Measurements from ENCODE around the gene MYO1F. TPM values are rescaled to one million over a fixed set of nuclear protein-coding genes. Genes with fewer than 3 reads are reported as not detected.

The MYO1F gene
- total RNA-seq, 4 donors from 2014 or later: 6.6 to 70.7 (median 10.9) TPM

DNA sequence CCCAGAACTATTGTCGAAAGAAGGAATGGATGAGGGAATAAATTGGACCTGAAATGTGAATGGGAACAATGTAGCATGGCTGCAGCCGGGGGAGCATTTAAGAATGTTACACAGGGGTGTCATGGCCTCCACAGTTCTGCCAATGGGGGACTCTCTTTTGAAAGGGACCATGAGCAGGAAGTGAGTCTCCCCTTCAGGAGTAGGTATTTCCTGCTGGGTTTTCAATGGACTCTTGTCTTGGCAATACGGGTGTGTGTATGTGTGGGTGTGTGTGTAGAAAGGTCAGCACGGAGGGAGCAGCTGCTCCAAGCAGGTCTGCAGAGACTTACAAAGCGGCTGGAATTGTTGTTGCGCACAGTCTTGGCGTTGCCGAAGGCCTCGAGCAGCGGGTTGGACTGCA lies 24.4 kb downstream of the MYO1F start:
- H3K27ac ChIP-seq: no peak overlapping the region
- H3K9me3 ChIP-seq: no peaks in the 10 kb centered on the region
- no peak overlapping the region for H3K4me3 ChIP-seq
- intact Hi-C loops (cut with DNase I; ENCODE audit: low total_unique reads): no loop called here
- 66 to 76% methylated on average over 5 to 10 of the region's 10 CpGs for WGBS, 2 donors (ENCODE audit: low coverage in 1 of 2)
- in situ Hi-C loops (cut with MboI; ENCODE audit: low pct_ligation_motif_present in 1 of 4, low pct_unique_long_range_greater_than_20kb in 1 of 4, low sequenced_read_pairs in 3 of 4): no loop called here
- no peak for TF ChIP-seq EP300 (IDR thresholded peaks at IDR 0.05; ENCODE audit: low read depth)
- no peak for TF ChIP-seq POLR2AphosphoS5 (IDR thresholded peaks at IDR 0.05)
- TF ChIP-seq, protein P1, sequence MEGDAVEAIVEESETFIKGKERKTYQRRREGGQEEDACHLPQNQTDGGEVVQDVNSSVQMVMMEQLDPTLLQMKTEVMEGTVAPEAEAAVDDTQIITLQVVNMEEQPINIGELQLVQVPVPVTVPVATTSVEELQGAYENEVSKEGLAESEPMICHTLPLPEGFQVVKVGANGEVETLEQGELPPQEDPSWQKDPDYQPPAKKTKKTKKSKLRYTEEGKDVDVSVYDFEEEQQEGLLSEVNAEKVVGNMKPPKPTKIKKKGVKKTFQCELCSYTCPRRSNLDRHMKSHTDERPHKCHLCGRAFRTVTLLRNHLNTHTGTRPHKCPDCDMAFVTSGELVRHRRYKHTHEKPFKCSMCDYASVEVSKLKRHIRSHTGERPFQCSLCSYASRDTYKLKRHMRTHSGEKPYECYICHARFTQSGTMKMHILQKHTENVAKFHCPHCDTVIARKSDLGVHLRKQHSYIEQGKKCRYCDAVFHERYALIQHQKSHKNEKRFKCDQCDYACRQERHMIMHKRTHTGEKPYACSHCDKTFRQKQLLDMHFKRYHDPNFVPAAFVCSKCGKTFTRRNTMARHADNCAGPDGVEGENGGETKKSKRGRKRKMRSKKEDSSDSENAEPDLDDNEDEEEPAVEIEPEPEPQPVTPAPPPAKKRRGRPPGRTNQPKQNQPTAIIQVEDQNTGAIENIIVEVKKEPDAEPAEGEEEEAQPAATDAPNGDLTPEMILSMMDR (IDR thresholded peaks at IDR 0.05): no peak
- TF ChIP-seq POLR2A (IDR thresholded peaks at IDR 0.05): no peak
- H3K27me3 ChIP-seq: no peaks in the 10 kb centered on the region
- no peak for DNase-seq
- H3K4me1 ChIP-seq: no peaks in the 10 kb centered on the region
- H3K36me3 ChIP-seq: no peaks in the 10 kb centered on the region

DNA sequence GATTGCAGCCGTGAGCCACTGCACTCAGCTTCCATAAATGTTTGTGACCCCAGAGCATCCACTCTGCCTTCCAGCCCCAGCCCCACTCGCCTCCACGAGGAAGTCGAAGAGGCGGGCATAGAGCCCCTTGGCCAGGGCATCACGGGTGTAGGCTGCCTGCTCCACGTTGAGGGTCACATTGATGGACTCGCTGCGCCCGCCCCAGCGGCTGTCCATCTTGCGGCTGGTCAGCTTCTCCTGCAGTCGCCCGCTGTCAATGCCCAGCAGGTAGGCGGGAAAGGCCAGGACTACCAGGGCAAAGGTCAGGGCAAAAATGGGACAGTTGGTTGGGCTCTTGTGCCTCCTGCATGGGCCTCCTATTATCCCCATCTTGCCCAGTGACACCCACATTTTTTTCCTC lies 27.2 kb downstream of the MYO1F start:
- Histone ChIP-seq H3K4me1 (no peaks in the 10 kb centered on the region), H3K27ac (no peak overlapping the region), H3K36me3 (no peaks in the 10 kb centered on the region), H3K27me3 (no peaks in the 10 kb centered on the region), H3K4me3 (no peak overlapping the region), H3K9me3 (no peaks in the 10 kb centered on the region)
- intact Hi-C loops (cut with DNase I; ENCODE audit: low total_unique reads): no loop called here
- in situ Hi-C loops (cut with MboI; ENCODE audit: low pct_ligation_motif_present in 1 of 4, low pct_unique_long_range_greater_than_20kb in 1 of 4, low sequenced_read_pairs in 3 of 4): no loop called here
- TF ChIP-seq, protein P1 (IDR thresholded peaks at IDR 0.05): no peak
- TF ChIP-seq POLR2AphosphoS5 (IDR thresholded peaks at IDR 0.05) (no peak), EP300 (IDR thresholded peaks at IDR 0.05; ENCODE audit: low read depth) (no peak), POLR2A (IDR thresholded peaks at IDR 0.05) (no peak)
- WGBS, 2 donors (ENCODE audit: low coverage in 1 of 2): 95% methylated on average over 11 of the region's 15 CpGs; no CpG with 5 or more reads in 1 of the 2 donors
- DNase-seq: no peak

DNA sequence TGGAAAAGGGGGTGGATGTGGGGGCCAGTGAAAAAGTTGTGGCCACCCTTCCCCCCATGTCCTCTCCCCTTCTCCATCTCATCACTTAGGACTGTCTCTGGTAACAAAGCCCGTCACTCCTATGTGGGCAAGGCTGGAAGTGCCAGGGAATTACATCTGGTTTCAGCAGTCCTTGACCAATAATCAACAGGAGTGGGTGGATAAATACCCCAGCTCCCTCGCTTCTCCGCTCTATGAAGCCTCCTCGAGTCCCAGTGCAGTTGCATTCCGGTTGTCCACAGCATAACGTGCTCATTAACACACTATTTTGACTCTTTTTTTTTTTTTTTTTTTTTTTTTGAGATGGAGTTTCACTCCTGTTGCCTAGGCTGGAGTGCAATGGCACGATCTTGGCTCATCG lies 31.5 kb downstream of the MYO1F start:
- 98% methylated on average over 8 of the region's 8 CpGs; no CpG with 5 or more reads in 1 of the 2 donors for WGBS, 2 donors (ENCODE audit: low coverage in 1 of 2)
- Histone ChIP-seq H3K27me3 (no peaks in the 10 kb centered on the region), H3K36me3 (no peaks in the 10 kb centered on the region), H3K27ac (no peak overlapping the region), H3K4me3 (no peak overlapping the region), H3K4me1 (no peaks in the 10 kb centered on the region), H3K9me3 (no peaks in the 10 kb centered on the region)
- TF ChIP-seq, protein P1 (IDR thresholded peaks at IDR 0.05): no peak
- no peak for TF ChIP-seq POLR2A (IDR thresholded peaks at IDR 0.05)
- in situ Hi-C loops (cut with MboI; ENCODE audit: low pct_ligation_motif_present in 1 of 4, low pct_unique_long_range_greater_than_20kb in 1 of 4, low sequenced_read_pairs in 3 of 4): no loop called here
- DNase-seq: no peak
- intact Hi-C loops (cut with DNase I; ENCODE audit: low total_unique reads): no loop called here

DNA sequence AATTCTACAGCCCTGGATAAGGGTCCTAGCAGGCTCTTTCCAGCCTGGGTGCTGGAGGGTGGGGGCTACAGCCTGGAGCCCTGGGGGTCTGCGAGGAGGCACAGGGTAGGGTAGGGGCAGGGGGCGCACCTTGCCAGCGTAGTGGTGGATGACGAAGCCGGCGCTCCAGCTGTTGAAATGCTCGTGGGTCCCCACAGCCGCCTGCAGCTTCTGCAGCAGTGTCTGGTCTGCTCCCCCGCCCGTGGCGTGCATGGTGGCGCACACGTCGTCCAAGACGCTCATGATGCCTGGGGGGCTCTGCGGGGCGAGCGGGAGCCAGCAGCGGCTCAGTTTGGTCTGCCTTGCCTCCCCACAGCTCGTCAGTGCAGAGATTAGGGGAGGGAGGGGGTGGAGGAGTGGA lies 33.1 kb downstream of the MYO1F start:
- WGBS, 2 donors (ENCODE audit: low coverage in 1 of 2): 95% methylated on average over 20 of the region's 20 CpGs; no CpG with 5 or more reads in 1 of the 2 donors
- Histone ChIP-seq H3K27me3 (no peaks in the 10 kb centered on the region), H3K9me3 (no peaks in the 10 kb centered on the region), H3K4me1 (no peaks in the 10 kb centered on the region), H3K4me3 (no peak overlapping the region), H3K36me3 (no peaks in the 10 kb centered on the region), H3K27ac (no peak overlapping the region)
- TF ChIP-seq POLR2A (IDR thresholded peaks at IDR 0.05) (no peak), EP300 (IDR thresholded peaks at IDR 0.05; ENCODE audit: low read depth) (no peak), POLR2AphosphoS5 (IDR thresholded peaks at IDR 0.05) (no peak)
- TF ChIP-seq, protein P1 (IDR thresholded peaks at IDR 0.05): no peak
- in situ Hi-C loops (cut with MboI; ENCODE audit: low pct_ligation_motif_present in 1 of 4, low pct_unique_long_range_greater_than_20kb in 1 of 4, low sequenced_read_pairs in 3 of 4): no loop called here
- DNase-seq: no peak
- intact Hi-C loops (cut with DNase I; ENCODE audit: low total_unique reads): no loop called here

Measured in transverse colon (tissue), 4 donors.